ENCODE results near the gene SEMA6A. TPM values are rescaled to one million over a fixed set of nuclear protein-coding genes. Genes with fewer than 3 reads are reported as not detected.

The SEMA6A gene
- polyA plus RNA-seq, 1 donor (not counting 4 experiments of a cell fraction or from before 2014, with no cell fraction given): 0.68 TPM

- dilution Hi-C loops (cut with MboI; ENCODE audit: extremely low pct_ligation_motif_present, low sequenced_read_pairs): no loop called here
- TF ChIP-seq CTCF (optimal IDR thresholded peaks at IDR 0.05 in 1 of 3, IDR thresholded peaks at IDR 0.05 in 1 of 3, conservative IDR thresholded peaks at IDR 0.05 in 1 of 3; ENCODE audit: extremely low read depth in 1 of 3, insufficient read depth in 2 of 3, low read length in 3 of 3) (no peak), EZH2 (IDR thresholded peaks at IDR 0.05; ENCODE audit: low read length) (no peak)
- Histone ChIP-seq H3K27ac (ENCODE audit: control insufficient read depth, insufficient read depth, low read length) (no peak overlapping the region), H3K4me1 (ENCODE audit: control insufficient read depth, extremely low read depth, insufficient read depth, low read length) (no peaks in the 10 kb centered on the region), H3K4me2 (ENCODE audit: control insufficient read depth, extremely low read depth, insufficient read depth, low read depth, low read length) (no peak overlapping the region), H2AFZ (ENCODE audit: control insufficient read depth, low read length) (no peak overlapping the region), H3K9ac (ENCODE audit: control insufficient read depth, extremely low read depth, insufficient read depth, low read length) (no peak overlapping the region), H3K27me3 (ENCODE audit: control insufficient read depth, extremely low read depth, insufficient read depth, low read length) (no peaks in the 10 kb centered on the region), H3K79me2 (ENCODE audit: control insufficient read depth, insufficient read depth, low read length) (no peaks in the 10 kb centered on the region), H3K4me3 (ENCODE audit: control insufficient read depth in 2 of 3, extremely low read depth in 1 of 3, insufficient read depth in 2 of 3, low read depth in 1 of 3, low read length in 3 of 3) (no peak overlapping the region), H3K36me3 (ENCODE audit: control insufficient read depth in 2 of 2, extremely low read depth in 1 of 2, insufficient read depth in 2 of 2, low read length in 2 of 2) (no peaks in the 10 kb centered on the region), H3K9me1 (ENCODE audit: control insufficient read depth, extremely low read depth, insufficient read depth, low read length) (no peaks in the 10 kb centered on the region), H4K20me1 (ENCODE audit: control insufficient read depth, extremely low read depth, insufficient read depth, low read length) (no peaks in the 10 kb centered on the region), H3K9me3 (ENCODE audit: control insufficient read depth, low read depth, low read length) (no peaks in the 10 kb centered on the region)
- DNase-seq (ENCODE audit: low read depth, low spot score): no peak
- no peak for FAIRE-seq
These were observed 43.5 kb downstream of the SEMA6A start for GRCh38 chr5:116531117-116531516.

- Histone ChIP-seq H3K4me1 (ENCODE audit: control insufficient read depth, extremely low read depth, insufficient read depth, low read length) (no peaks in the 10 kb centered on the region), H3K9me3 (ENCODE audit: control insufficient read depth, low read depth, low read length) (no peaks in the 10 kb centered on the region), H2AFZ (ENCODE audit: control insufficient read depth, low read length) (no peak overlapping the region), H3K27me3 (ENCODE audit: control insufficient read depth, extremely low read depth, insufficient read depth, low read length) (no peaks in the 10 kb centered on the region), H4K20me1 (ENCODE audit: control insufficient read depth, extremely low read depth, insufficient read depth, low read length) (no peaks in the 10 kb centered on the region), H3K27ac (ENCODE audit: control insufficient read depth, insufficient read depth, low read length) (no peak overlapping the region), H3K9me1 (ENCODE audit: control insufficient read depth, extremely low read depth, insufficient read depth, low read length) (no peaks in the 10 kb centered on the region), H3K9ac (ENCODE audit: control insufficient read depth, extremely low read depth, insufficient read depth, low read length) (no peak overlapping the region), H3K4me3 (ENCODE audit: control insufficient read depth in 2 of 3, extremely low read depth in 1 of 3, insufficient read depth in 2 of 3, low read depth in 1 of 3, low read length in 3 of 3) (no peak overlapping the region), H3K79me2 (ENCODE audit: control insufficient read depth, insufficient read depth, low read length) (no peaks in the 10 kb centered on the region), H3K4me2 (ENCODE audit: control insufficient read depth, extremely low read depth, insufficient read depth, low read depth, low read length) (no peak overlapping the region), H3K36me3 (ENCODE audit: control insufficient read depth in 2 of 2, extremely low read depth in 1 of 2, insufficient read depth in 2 of 2, low read length in 2 of 2) (no peaks in the 10 kb centered on the region)
- DNase-seq (ENCODE audit: low read depth, low spot score) (no peak), FAIRE-seq (no peak)
- TF ChIP-seq EZH2 (IDR thresholded peaks at IDR 0.05; ENCODE audit: low read length): no peak
- dilution Hi-C loops (cut with MboI; ENCODE audit: extremely low pct_ligation_motif_present, low sequenced_read_pairs): no loop called here
These were observed 44.3 kb downstream of the SEMA6A start for GRCh38 chr5:116530276-116530675.

GRCh38 chr5:116529615-116530014 is 45.0 kb downstream of the SEMA6A start:
- H3K36me3 ChIP-seq (ENCODE audit: control insufficient read depth in 2 of 2, extremely low read depth in 1 of 2, insufficient read depth in 2 of 2, low read length in 2 of 2): no peaks in the 10 kb centered on the region
- no peaks in the 10 kb centered on the region for H3K9me3 ChIP-seq (ENCODE audit: control insufficient read depth, low read depth, low read length)
- no peaks in the 10 kb centered on the region for H3K9me1 ChIP-seq (ENCODE audit: control insufficient read depth, extremely low read depth, insufficient read depth, low read length)
- H4K20me1 ChIP-seq (ENCODE audit: control insufficient read depth, extremely low read depth, insufficient read depth, low read length): no peaks in the 10 kb centered on the region
- dilution Hi-C loops (cut with MboI; ENCODE audit: extremely low pct_ligation_motif_present, low sequenced_read_pairs): no loop called here
- no peak overlapping the region for H3K4me3 ChIP-seq (ENCODE audit: control insufficient read depth in 2 of 3, extremely low read depth in 1 of 3, insufficient read depth in 2 of 3, low read depth in 1 of 3, low read length in 3 of 3)
- H3K4me2 ChIP-seq (ENCODE audit: control insufficient read depth, extremely low read depth, insufficient read depth, low read depth, low read length): no peak overlapping the region
- H3K79me2 ChIP-seq (ENCODE audit: control insufficient read depth, insufficient read depth, low read length): no peaks in the 10 kb centered on the region
- H3K4me1 ChIP-seq (ENCODE audit: control insufficient read depth, extremely low read depth, insufficient read depth, low read length): no peaks in the 10 kb centered on the region
- no peak overlapping the region for H3K27ac ChIP-seq (ENCODE audit: control insufficient read depth, insufficient read depth, low read length)
- no peak overlapping the region for H3K9ac ChIP-seq (ENCODE audit: control insufficient read depth, extremely low read depth, insufficient read depth, low read length)
- DNase-seq (ENCODE audit: low read depth, low spot score): no peak
- H2AFZ ChIP-seq (ENCODE audit: control insufficient read depth, low read length): no peak overlapping the region
- H3K27me3 ChIP-seq (ENCODE audit: control insufficient read depth, extremely low read depth, insufficient read depth, low read length): no peaks in the 10 kb centered on the region
- TF ChIP-seq EZH2 (IDR thresholded peaks at IDR 0.05; ENCODE audit: low read length): no peak
- TF ChIP-seq CTCF (optimal IDR thresholded peaks at IDR 0.05 in 1 of 3, IDR thresholded peaks at IDR 0.05 in 1 of 3, conservative IDR thresholded peaks at IDR 0.05 in 1 of 3; ENCODE audit: extremely low read depth in 1 of 3, insufficient read depth in 2 of 3, low read length in 3 of 3): no peak
- no peak for FAIRE-seq
